ENCODE measurements around the gene MSRB3. TPM values are rescaled to one million over a fixed set of nuclear protein-coding genes. Genes with fewer than 3 reads are reported as not detected.
"Not testable (repeated sequence)": the region's sequence is repeated elsewhere in the genome, so short reads cannot be mapped to it uniquely, and the experiment has no call there.

MSRB3 gene
- total and polyA plus RNA-seq, 2 of the 4 experiments (the other 2 are of a cell fraction), result 31.7 to 35.7 TPM

GRCh38 chr12:65457341-65457740, 178.9 kb downstream of the MSRB3 start:
- H4K8ac ChIP-seq (ENCODE audit: low read depth in 2 of 2, low read length in 2 of 2); H3K4me2 ChIP-seq (ENCODE audit: low read depth, low read length); H2AK9ac ChIP-seq (replicated peaks; ENCODE audit: low read depth, low read length, poor library complexity); H3K9me3 ChIP-seq (ENCODE audit: control insufficient read depth, insufficient read depth, low read length); H2BK120ac ChIP-seq (ENCODE audit: low read depth, low read length); H3K23ac ChIP-seq (ENCODE audit: low read depth, low read length); H3K56ac ChIP-seq (ENCODE audit: extremely low read depth, insufficient read depth, low read length); H2BK5ac ChIP-seq (ENCODE audit: low read depth, low read length, poor library complexity, severe bottlenecking); H3K27me3 ChIP-seq (ENCODE audit: control insufficient read depth, insufficient read depth, low read length); H3K4me1 ChIP-seq (ENCODE audit: control insufficient read depth, insufficient read depth, low read length); DNase-seq; H3K18ac ChIP-seq (ENCODE audit: low read depth, low read length); H3K4ac ChIP-seq (ENCODE audit: low read depth, low read length); H3K9ac ChIP-seq (ENCODE audit: low read depth, low read length); H2AFZ ChIP-seq (replicated peaks; ENCODE audit: low read length, poor library complexity); BruUV-seq (replicated peaks); intact Hi-C loops (cut with micrococcal nuclease); H4K91ac ChIP-seq (ENCODE audit: insufficient read depth, low read depth, low read length); in situ Hi-C loops (cut with MboI; ENCODE audit: low sequenced_read_pairs); H2BK15ac ChIP-seq (ENCODE audit: low read depth, low read length); H3K14ac ChIP-seq (replicated peaks; ENCODE audit: low read depth, low read length); ATAC-seq (ENCODE audit: low read depth); H3K27ac ChIP-seq (ENCODE audit: insufficient read depth, low read length); H4K5ac ChIP-seq (ENCODE audit: low read depth, low read length); H2AK5ac ChIP-seq (ENCODE audit: low read depth, low read length); H2BK20ac ChIP-seq (ENCODE audit: low read depth, low read length); H3K9me1 ChIP-seq (ENCODE audit: insufficient read depth, low read length); POLR2A ChIA-PET (ENCODE audit: unreplicated experiment); dilution Hi-C loops (cut with HindIII; ENCODE audit: low sequenced_read_pairs, unreplicated experiment); H3K4me3 ChIP-seq (ENCODE audit: insufficient read depth, low read depth, low read length); H4K20me1 ChIP-seq (ENCODE audit: insufficient read depth, low read length): not testable (repeated sequence)
- H3K36me3 ChIP-seq (ENCODE audit: control insufficient read depth, insufficient read depth, low read length), result peaks cover 16% of the 10 kb centered on the region
- CTCF ChIA-PET, result interaction anchor here (0.7 kb wide), 1 partner anchor 12 kb away, joined by 3 read pairs; no protein-coding TSS in a partner anchor
- peaks cover 11 to 12% of the 10 kb centered on the region in 2 experiments; a peak in 3 of 4 replicates for H3K79me1 ChIP-seq (ENCODE audit: low read depth in 1 of 2, low read length in 2 of 2)

Data from IMR-90 (cell line).